Spleen (tissue), 7 donors: ENCODE data around the gene ZBTB49.
A peak's percentile ranks its signal among the peaks of the same experiment; 100 is the strongest.

ENCODE experiments used
- POLR2A ChIP-seq, 3 donors: fragments of 450-650 bp; IDR thresholded peaks; one replicate each; pipeline ENCODE4 v1.5.1; 2017; ENCODE audit warnings: antibody characterized with exemption in 3 of 3, mild to moderate bottlenecking in 1 of 3
- POLR2AphosphoS5 ChIP-seq, 3 donors: sonication (generic); formaldehyde crosslinking; IDR thresholded peaks; one replicate each; pipeline ENCODE4 v1.5.1; 2017; ENCODE audit warnings: antibody characterized with exemption in 3 of 3
- TF ChIP-seq, protein P1 (sequence below), 11 experiments: fragments of 200-600 bp in 7 of 11; fragments of 450-650 bp in 4 of 11; sonication (generic) in 4 of 11; IDR thresholded peaks in 8 of 11; conservative IDR thresholded peaks in 3 of 11; 1 replicate in 7 of 11; 2 replicates in 4 of 11; pipeline versions ENCODE4 v1.4.0 to v1.8.0; 2016 to 2021; ENCODE audit warnings: antibody characterized with exemption in 11 of 11, inconsistent platforms in 4 of 11, mild to moderate bottlenecking in 1 of 11
- donor health status: DM: no; HTN: no; CAD: no; lungs with moderate emphysema.
- donor health status: DM: no; HTN: no; CAD: no.
- donor health status: DM: no; HTN: no; CAD: no.

DNA sequence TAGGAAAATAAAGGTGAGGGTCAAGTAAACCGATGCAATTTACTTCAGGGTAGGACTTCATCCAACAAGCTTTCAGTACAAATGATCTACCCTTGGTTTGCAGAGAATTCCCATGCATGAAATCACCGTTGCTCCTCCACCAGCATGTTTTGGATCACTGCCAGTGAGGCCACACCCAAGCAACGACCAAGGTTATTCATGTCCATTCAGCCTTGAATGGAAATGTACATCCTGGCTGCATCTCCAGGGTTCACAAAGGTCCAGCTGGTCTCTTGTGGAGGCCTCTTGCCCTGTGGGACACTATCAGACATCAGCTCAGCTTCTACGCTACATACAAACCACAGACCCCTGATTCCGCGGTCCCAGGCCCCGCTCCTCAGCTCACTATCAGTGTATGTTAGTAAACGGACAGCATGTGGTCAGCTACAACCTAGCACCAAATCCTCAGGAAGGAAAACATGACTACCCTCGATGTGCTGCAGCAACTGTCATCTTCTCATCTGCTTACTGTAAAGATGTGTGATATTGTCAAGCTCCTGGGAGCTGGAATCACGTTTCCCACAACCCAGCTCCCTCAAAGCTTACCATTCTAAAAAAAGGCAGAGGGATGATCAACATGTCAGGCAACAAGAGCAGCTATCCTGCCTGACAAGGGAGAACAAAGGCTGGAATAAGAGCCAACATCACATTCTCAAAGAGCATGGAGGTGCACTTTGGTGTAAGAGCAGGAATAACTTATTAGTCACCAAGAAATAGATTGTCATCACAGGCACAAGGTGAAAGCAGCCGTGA, 5.0 kb upstream of the ZBTB49 start:
- no peak for TF ChIP-seq POLR2A (IDR thresholded peaks at IDR 0.05)
- TF ChIP-seq, protein P1, sequence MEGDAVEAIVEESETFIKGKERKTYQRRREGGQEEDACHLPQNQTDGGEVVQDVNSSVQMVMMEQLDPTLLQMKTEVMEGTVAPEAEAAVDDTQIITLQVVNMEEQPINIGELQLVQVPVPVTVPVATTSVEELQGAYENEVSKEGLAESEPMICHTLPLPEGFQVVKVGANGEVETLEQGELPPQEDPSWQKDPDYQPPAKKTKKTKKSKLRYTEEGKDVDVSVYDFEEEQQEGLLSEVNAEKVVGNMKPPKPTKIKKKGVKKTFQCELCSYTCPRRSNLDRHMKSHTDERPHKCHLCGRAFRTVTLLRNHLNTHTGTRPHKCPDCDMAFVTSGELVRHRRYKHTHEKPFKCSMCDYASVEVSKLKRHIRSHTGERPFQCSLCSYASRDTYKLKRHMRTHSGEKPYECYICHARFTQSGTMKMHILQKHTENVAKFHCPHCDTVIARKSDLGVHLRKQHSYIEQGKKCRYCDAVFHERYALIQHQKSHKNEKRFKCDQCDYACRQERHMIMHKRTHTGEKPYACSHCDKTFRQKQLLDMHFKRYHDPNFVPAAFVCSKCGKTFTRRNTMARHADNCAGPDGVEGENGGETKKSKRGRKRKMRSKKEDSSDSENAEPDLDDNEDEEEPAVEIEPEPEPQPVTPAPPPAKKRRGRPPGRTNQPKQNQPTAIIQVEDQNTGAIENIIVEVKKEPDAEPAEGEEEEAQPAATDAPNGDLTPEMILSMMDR (IDR thresholded peaks at IDR 0.05 in 8 of 11, conservative IDR thresholded peaks at IDR 0.05 in 3 of 11) = no peak
- peak in 2 of 3 donors; percentile 24 to 52 for TF ChIP-seq POLR2AphosphoS5 (IDR thresholded peaks at IDR 0.05)
